SW 1271 (cell line): ENCODE data around the gene IRF9.
A peak's percentile ranks its signal among the peaks of the same experiment; 100 is the strongest.

Experiments used
- DNase-seq, 2 experiments: peaks; one replicate each; lab custom pipeline; 2025; lab: John Stamatoyannopoulos, UW

IRF9 gene

GRCh38 chr14:24177891-24178290 lies 16.8 kb downstream of the IRF9 start:
- no peak for DNase-seq

- no peak for DNase-seq
Measured at GRCh38 chr14:24178399-24179178, 17.5 kb downstream of the IRF9 start.

GRCh38 chr14:24179294-24179960 lies 18.4 kb downstream of the IRF9 start:
- no peak for DNase-seq

GRCh38 chr14:24179961-24180796 lies 19.1 kb downstream of the IRF9 start:
- no peak for DNase-seq

- no peak for DNase-seq
Measured at GRCh38 chr14:24181371-24182077, 20.5 kb downstream of the IRF9 start.

GRCh38 chr14:24182110-24182882 lies 21.2 kb downstream of the IRF9 start:
- DNase-seq = no peak

- no peak for DNase-seq
Measured at GRCh38 chr14:24183014-24183481, 22.0 kb downstream of the IRF9 start.

GRCh38 chr14:24184104-24184970 lies 23.3 kb downstream of the IRF9 start:
- DNase-seq = no peak

GRCh38 chr14:24185026-24185425 lies 24.0 kb downstream of the IRF9 start:
- no peak for DNase-seq

GRCh38 chr14:24185741-24186140 lies 24.7 kb downstream of the IRF9 start:
- no peak for DNase-seq

GRCh38 chr14:24186831-24187538 lies 25.9 kb downstream of the IRF9 start:
- no peak for DNase-seq

- no peak for DNase-seq
Measured at GRCh38 chr14:24187539-24187915, 26.5 kb downstream of the IRF9 start.

GRCh38 chr14:24188251-24189058 lies 27.4 kb downstream of the IRF9 start, which contains the start of gene IPO4:
TSS of gene IPO4 (minus strand) at chr14:24188816. CDS start at chr14:24188787, 29 bp downstream.
- peak; percentile 93 to 94 for DNase-seq

GRCh38 chr14:24189059-24189375 lies 28.0 kb downstream of the IRF9 start:
- no peak for DNase-seq

- DNase-seq = no peak
Measured at GRCh38 chr14:24189460-24189859, 28.4 kb downstream of the IRF9 start.

GRCh38 chr14:24190416-24190815 lies 29.4 kb downstream of the IRF9 start:
- no peak for DNase-seq

GRCh38 chr14:24192933-24193332 lies 31.9 kb downstream of the IRF9 start:
- no peak for DNase-seq

GRCh38 chr14:24194186-24194872 lies 33.3 kb downstream of the IRF9 start:
- peak in 1 of 2 experiments; percentile 6 for DNase-seq
